ENCODE measurements around the gene IFIT3.
"Not testable (repeated sequence)": the region's sequence is repeated elsewhere in the genome, so short reads cannot be mapped to it uniquely, and the experiment has no call there.

The IFIT3 gene

DNA sequence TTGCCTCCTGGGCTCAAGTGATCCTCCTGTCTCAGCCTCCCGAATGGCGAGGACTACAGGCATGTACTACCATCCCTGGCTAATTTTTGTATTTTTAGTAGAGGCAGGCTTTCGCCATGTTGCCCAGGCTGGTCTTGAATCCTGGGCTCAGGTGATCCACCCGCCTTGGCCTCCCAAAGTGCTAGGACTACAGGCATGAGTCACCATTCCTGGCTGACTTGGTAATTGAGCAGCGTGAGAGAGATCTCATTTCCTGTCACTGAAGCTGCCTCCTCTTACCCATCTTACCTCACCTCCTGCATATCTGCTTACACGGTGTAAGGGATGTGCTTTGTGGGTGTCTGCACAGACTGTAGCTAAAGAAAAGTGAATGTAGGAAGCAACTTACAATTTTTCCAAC, 9.7 kb downstream of the IFIT3 start:
- DNase-seq, result no peak

DNA sequence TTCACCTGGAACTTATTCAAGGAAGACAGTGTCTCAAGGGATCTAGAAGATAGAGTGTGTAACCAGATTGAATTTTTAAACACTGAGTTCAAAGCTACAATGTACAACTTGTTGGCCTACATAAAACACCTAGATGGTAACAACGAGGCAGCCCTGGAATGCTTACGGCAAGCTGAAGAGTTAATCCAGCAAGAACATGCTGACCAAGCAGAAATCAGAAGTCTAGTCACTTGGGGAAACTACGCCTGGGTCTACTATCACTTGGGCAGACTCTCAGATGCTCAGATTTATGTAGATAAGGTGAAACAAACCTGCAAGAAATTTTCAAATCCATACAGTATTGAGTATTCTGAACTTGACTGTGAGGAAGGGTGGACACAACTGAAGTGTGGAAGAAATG, 10.9 kb downstream of the IFIT3 start:
- DNase-seq, result no peak

DNA sequence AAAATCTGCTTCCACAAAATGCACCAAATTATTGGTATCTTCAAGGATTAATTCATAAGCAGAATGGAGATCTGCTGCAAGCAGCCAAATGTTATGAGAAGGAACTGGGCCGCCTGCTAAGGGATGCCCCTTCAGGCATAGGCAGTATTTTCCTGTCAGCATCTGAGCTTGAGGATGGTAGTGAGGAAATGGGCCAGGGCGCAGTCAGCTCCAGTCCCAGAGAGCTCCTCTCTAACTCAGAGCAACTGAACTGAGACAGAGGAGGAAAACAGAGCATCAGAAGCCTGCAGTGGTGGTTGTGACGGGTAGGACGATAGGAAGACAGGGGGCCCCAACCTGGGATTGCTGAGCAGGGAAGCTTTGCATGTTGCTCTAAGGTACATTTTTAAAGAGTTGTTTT, 12.1 kb downstream of the IFIT3 start:
- DNase-seq, result no peak

DNA sequence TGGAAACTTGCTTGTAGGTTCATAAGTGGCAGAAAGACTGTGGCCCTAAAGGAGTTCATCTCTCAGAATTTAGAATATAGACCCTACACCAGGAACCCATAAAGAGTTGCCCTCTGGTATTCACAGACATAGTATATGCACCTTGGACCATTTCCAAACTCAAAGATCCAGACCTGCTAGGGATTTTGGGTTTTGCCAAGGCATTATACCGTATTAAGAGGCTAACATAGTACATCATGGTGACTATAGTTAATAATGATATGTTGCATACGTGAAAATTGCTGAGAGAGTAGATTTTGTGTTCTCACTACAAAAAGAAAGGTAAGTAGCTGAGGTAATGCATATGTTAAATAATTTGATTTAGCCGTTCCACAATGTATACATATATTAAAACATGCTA, 13.9 kb downstream of the IFIT3 start:
- no peak for DNase-seq

- no peak for DNase-seq
Measured at GRCh38 chr10:89342206-89342958, 14.6 kb downstream of the IFIT3 start.

GRCh38 chr10:89343089-89343767, 15.4 kb downstream of the IFIT3 start:
- DNase-seq, result no peak

GRCh38 chr10:89344156-89344555, 16.4 kb downstream of the IFIT3 start:
- DNase-seq, result no peak

- DNase-seq, result no peak
Measured at GRCh38 chr10:89345367-89346000, 17.7 kb downstream of the IFIT3 start.

- no peak for DNase-seq
Measured at GRCh38 chr10:89346405-89347254, 18.8 kb downstream of the IFIT3 start.

DNA sequence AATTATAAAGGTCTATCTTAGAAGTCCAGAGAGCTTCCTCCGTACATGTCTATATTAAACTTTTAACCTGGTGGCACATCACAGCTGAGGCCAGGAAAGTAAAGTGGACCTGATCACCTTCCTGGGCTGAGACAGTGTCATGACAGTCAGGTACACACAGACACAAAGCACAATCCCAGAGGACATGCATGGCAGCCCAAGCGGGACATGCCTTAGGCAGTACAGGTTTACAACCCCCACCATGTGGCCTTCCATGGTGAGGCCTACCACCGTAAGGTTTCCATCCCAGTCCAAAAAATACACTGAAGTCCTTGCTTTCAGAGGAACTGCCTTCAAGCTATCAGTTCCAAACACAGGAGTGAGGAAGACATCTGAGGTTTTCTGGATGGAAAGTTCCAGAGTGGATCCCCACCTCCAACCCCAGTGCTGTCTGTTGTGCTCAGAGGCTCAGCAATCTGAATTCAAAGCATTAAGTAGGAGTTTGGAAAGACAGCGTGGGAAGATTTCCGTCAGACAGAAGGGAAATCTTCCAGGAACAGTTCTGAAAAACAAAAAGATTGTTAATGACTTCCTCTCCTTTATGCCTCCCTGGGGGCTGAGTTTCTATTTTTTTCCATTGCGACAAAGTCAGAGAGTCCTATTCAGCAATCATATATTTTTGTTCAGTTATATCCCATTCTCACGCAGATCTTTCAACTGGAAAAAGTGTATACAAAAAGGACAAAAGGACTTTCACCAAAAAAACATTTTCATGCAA, 20.1 kb downstream of the IFIT3 start:
- no peak for DNase-seq

- DNase-seq, result no peak
Measured at GRCh38 chr10:89348481-89348880, 20.7 kb downstream of the IFIT3 start.

DNA sequence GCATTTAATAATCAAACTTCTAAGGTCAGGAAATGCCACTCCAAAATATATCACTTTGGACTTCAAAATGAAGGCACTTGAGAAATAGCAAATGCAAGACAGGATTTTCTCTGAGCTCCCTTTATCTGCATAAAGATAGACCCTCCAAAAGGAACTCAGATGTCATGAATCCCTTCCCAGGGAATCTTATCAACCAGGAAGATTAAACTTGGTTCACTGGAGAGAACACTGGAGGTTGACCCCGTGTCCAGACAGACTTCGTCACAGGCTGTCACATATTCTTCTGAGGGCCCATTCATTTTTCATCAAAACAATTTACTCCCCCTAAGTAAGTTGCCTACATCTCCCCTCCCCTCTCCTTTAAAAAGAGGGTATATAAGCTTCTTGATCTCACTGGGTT, 21.2 kb downstream of the IFIT3 start:
- DNase-seq, result no peak

DNA sequence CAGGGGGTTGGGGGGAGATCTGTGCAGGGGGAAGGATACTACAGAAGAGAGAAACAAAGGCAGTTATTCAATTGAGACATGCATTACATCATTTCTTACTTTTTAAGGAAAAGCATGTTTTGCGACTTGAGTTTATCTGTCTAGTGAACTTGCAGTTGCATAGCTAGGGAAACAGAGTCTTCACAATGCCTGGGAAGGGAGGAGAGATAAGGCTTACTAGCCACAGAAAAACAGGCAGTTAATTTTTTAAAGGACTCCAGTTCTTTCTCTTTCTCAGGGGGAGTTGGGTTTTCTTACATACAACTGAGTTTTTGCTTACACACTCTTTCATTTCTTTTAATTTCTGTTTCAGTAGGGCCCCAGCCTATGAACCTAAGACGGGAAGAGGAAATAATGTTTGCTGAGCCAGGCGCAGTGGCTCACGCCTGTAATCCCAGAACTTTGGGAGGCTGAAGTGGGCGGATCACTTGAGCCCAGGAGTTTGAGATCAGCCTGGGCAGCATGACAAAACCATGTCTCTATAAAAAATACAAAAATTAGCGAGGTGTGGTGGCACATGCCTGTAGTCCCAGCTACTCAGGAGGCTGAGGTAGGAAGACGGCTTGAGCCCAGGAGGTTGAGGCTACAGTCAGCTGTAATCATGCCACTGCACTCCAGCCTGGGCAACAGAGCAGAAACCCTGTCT, 23.0 kb downstream of the IFIT3 start:
- DNase-seq, result not testable (repeated sequence)

GRCh38 chr10:89351412-89351779, 23.6 kb downstream of the IFIT3 start:
- no peak for DNase-seq

GRCh38 chr10:89351780-89352597, 24.2 kb downstream of the IFIT3 start:
- no peak for DNase-seq

- no peak for DNase-seq
Measured at GRCh38 chr10:89352802-89353201, 25.0 kb downstream of the IFIT3 start.

DNA sequence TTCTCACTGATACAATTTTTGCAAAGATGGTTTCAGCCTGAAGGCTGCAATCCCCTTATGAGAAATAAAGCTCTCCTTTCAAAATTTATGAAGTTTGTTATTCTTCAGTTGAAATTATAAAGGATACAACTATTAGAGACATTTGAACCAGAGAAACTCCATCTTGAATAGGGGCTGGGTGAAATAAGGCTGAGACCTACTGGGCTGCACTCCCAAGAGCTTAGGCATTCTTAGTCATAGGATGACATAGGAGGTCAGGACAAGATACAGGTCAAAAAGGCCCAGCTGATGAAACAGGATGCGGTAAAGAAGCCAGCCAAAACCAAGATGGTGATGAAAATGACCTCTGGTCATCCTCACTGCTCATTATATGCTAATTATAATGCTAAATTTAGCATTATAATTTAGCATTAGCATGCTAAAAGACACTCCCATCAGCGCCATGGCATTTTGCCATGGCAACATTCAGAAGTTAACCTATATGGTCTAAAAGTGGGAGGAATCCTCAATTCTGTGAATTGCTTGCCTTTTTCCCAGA, 27.7 kb downstream of the IFIT3 start:
- no peak for DNase-seq

- DNase-seq, result no peak
Measured at GRCh38 chr10:89357096-89357495, 29.3 kb downstream of the IFIT3 start.

DNA sequence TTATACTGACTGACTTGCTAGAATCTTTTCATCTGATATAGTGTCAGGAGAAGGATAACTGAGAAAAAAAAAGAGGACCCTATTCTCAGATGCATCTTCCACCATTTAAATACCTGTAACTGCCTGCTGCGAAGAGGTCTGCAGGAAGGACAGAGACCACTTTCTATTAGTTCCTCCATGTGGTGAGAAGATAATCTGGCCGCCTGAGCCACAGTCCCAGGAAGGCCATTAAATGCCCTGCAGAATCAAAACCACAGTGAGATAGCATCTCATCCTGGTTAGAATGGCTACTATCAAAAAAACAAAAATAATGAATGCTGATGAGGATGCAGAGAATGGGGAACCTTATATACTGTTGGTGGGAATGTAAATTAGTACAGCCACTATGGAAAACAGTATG, 30.2 kb downstream of the IFIT3 start:
- no peak for DNase-seq

- DNase-seq, result no peak
Measured at GRCh38 chr10:89360157-89360556, 32.4 kb downstream of the IFIT3 start.

DNA sequence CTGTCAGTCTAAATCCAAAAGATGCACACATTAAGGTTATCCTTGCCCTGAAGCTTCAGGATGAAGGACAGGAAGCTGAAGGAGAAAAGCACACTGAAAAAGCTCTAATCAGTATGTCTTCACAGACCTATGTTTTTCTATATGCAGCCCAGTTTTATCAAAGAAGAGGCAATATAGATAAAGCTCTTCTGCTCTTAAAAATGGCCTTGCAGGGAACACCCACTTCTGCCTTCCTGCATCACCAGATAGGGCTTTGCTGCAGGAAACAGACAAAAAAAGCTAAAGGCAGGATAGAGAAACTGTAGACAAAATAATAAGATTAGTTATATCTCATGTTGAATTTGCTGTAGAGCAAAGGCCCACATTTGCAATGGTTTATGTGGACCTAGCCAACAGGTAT, 35.1 kb downstream of the IFIT3 start:
- no peak for DNase-seq
